GM19438 (cell line): ENCODE data around the gene WWC2.

Source experiments
- ATAC-seq: cut with Tn5 transposase; IDR thresholded peaks from one replicate; pipeline ENCODE4 v1.9.1; 2021; ENCODE audit warnings: low read depth; ENCODE audit not compliant: unreplicated experiment

WWC2 gene

GRCh38 chr4:183248201-183248600 lies 149.1 kb downstream of the WWC2 start:
- ATAC-seq, result no peak

- ATAC-seq, result no peak
Measured at GRCh38 chr4:183249854-183250253, 150.8 kb downstream of the WWC2 start.

GRCh38 chr4:183250831-183251230 lies 151.8 kb downstream of the WWC2 start:
- no peak for ATAC-seq

- ATAC-seq, result no peak
Measured at GRCh38 chr4:183252959-183253358, 153.9 kb downstream of the WWC2 start.

- ATAC-seq, result no peak
Measured at GRCh38 chr4:183253451-183253850, 154.4 kb downstream of the WWC2 start.

GRCh38 chr4:183254162-183254561 lies 155.1 kb downstream of the WWC2 start:
- no peak for ATAC-seq

GRCh38 chr4:183255487-183255886 lies 156.4 kb downstream of the WWC2 start:
- ATAC-seq, result no peak

GRCh38 chr4:183256343-183256742 lies 157.3 kb downstream of the WWC2 start:
- ATAC-seq, result no peak

- peak; percentile 54 for ATAC-seq
Measured at GRCh38 chr4:183256756-183257385, 157.8 kb downstream of the WWC2 start.

- no peak for ATAC-seq
Measured at GRCh38 chr4:183257808-183258207, 158.8 kb downstream of the WWC2 start.

- ATAC-seq, result no peak
Measured at GRCh38 chr4:183260491-183261151, 161.6 kb downstream of the WWC2 start.

GRCh38 chr4:183261953-183262775 lies 163.1 kb downstream of the WWC2 start:
- peak; percentile 98 for ATAC-seq

GRCh38 chr4:183262776-183263100 lies 163.7 kb downstream of the WWC2 start:
- no peak for ATAC-seq

GRCh38 chr4:183263787-183264386 lies 164.8 kb downstream of the WWC2 start:
- ATAC-seq, result no peak

GRCh38 chr4:183264614-183265013 lies 165.6 kb downstream of the WWC2 start:
- no peak for ATAC-seq

GRCh38 chr4:183266371-183266770 lies 167.3 kb downstream of the WWC2 start:
- no peak for ATAC-seq

- ATAC-seq, result no peak
Measured at GRCh38 chr4:183268556-183268955, 169.5 kb downstream of the WWC2 start.

- no peak for ATAC-seq
Measured at GRCh38 chr4:183272384-183272783, 173.3 kb downstream of the WWC2 start.

- ATAC-seq, result no peak
Measured at GRCh38 chr4:183276106-183276505, 177.0 kb downstream of the WWC2 start.

GRCh38 chr4:183284258-183284785 lies 185.3 kb downstream of the WWC2 start:
- no peak for ATAC-seq

- ATAC-seq, result no peak
Measured at GRCh38 chr4:183284965-183285364, 185.9 kb downstream of the WWC2 start.
